NB4 (cell line): ENCODE data around the gene HYKK.
"Not testable (repeated sequence)": the region's sequence is repeated elsewhere in the genome, so short reads cannot be mapped to it uniquely, and the experiment has no call there.

Source experiments
- DNase-seq: peaks from one replicate; pipeline ENCODE4 v3.0.0; 2010; ENCODE audit warnings: low read depth
- H3K4me3 ChIP-seq: one replicate; pipeline ENCODE4 v1.5.1; 2011; ENCODE audit warnings: mild to moderate bottlenecking, low read depth, low read length, moderate library complexity
- CTCF ChIP-seq: IDR thresholded peaks from one replicate; pipeline ENCODE4 v1.5.1; 2012; ENCODE audit warnings: low read depth, low read length
- MYC ChIP-seq: IDR thresholded peaks from 2 replicates; pipeline ENCODE4 v1.6.1; 2011; ENCODE audit warnings: low read depth, low read length
- POLR2A ChIP-seq: IDR thresholded peaks from 2 replicates; pipeline ENCODE4 v1.6.1; 2011; ENCODE audit warnings: mild to moderate bottlenecking; ENCODE audit not compliant: insufficient read length; ENCODE audit errors: extremely low read depth
- TF ChIP-seq, protein P1 (sequence below): IDR thresholded peaks from 2 replicates; pipeline ENCODE4 v1.6.1; 2011; ENCODE audit warnings: low read depth, low read length

The HYKK gene

DNA sequence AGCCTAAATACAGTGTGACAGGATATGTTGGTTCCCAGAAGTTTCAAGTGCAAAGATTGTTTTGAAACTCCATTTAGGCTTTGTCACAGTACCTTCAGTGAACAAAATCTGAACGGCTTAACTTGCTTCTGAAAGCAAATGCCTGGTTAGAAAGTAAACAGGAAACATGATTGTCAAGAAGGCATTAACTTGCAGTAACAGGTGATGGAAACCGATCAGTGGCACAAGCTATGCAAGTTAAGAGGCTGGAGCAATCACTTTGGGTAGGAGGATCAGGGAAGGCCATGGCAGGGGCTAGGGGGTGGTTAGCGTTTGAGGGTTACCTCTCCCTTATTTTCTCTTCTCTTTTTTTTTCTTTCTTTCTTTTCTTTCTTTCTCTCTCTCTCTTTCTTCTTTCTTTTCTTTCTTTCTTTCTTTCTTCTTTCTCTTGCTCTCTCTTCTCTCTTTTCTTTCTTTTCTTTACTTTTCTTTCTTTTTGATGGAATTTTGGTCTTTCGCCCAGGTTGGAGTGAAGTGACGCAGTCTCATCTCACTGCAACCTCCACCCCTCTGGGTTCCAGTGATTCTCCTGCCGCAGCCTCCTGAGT lies 2.4 kb downstream of the HYKK start:
- no peak for DNase-seq
- H3K4me3 ChIP-seq: no peak overlapping the region
- TF ChIP-seq MYC: no peak
- no peak for TF ChIP-seq POLR2A
- TF ChIP-seq, protein P1, sequence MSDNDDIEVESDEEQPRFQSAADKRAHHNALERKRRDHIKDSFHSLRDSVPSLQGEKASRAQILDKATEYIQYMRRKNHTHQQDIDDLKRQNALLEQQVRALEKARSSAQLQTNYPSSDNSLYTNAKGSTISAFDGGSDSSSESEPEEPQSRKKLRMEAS: no peak
- no peak for TF ChIP-seq CTCF

GRCh38 chr15:78520035-78520434 lies 12.7 kb downstream of the HYKK start:
- H3K4me3 ChIP-seq, DNase-seq: not testable (repeated sequence)

GRCh38 chr15:78524230-78524629 lies 16.9 kb downstream of the HYKK start:
- DNase-seq: no peak
- TF ChIP-seq, protein P1: no peak
- TF ChIP-seq CTCF (no peak), POLR2A (no peak), MYC (no peak)
- no peak overlapping the region for H3K4me3 ChIP-seq

DNA sequence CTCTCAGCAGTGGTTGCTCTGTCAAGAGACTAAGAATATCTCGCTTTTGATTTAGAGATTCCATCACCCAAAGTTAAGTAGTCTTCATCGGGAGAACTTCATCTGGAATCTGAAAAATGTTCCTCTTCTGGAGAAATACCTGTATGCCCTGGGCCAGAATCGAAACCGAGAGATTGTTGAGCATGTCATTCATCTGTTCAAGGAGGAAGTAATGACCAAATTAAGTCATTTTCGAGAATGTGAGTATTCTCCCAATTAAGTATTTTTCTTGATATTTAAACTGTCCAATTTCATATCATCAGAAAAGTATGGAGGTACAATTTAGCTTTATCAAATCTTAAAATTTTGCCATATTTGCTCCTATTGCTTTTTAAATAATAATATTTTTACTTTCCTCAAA lies 19.9 kb downstream of the HYKK start:
- H3K4me3 ChIP-seq: no peak overlapping the region
- no peak for DNase-seq
- no peak for TF ChIP-seq CTCF
- TF ChIP-seq, protein P1: no peak
- TF ChIP-seq POLR2A: no peak
- no peak for TF ChIP-seq MYC

DNA sequence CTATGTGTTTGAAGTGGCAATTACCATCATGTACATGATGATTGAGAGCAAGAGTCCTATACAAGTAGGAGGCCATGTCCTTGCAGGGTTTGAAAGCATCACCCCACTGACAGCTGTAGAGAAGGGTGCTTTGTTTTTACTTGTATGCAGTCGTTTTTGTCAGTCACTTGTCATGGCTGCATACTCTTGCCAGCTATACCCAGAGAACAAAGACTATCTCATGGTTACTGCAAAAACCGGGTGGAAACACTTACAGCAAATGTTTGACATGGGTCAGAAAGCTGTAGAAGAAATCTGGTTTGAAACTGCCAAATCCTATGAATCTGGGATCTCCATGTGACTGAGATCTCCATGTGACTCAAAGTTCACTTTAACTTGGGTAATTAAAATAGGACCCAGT lies 26.0 kb downstream of the HYKK start:
- TF ChIP-seq MYC (no peak), CTCF (no peak), POLR2A (no peak)
- TF ChIP-seq, protein P1: no peak
- no peak overlapping the region for H3K4me3 ChIP-seq

GRCh38 chr15:78536134-78536533 lies 28.8 kb downstream of the HYKK start:
- TF ChIP-seq MYC (no peak), CTCF (no peak), POLR2A (no peak)
- TF ChIP-seq, protein P1: no peak
- DNase-seq: no peak
- no peak overlapping the region for H3K4me3 ChIP-seq

More for the DNA sequence above, 26.0 kb downstream of the HYKK start:
- no peak for DNase-seq
